Measurements from ENCODE around the gene INTS1. TPM values are rescaled to one million over a fixed set of nuclear protein-coding genes. Genes with fewer than 3 reads are reported as not detected.
A peak's percentile ranks its signal among the peaks of the same experiment; 100 is the strongest.

Gene INTS1
- total and polyA plus RNA-seq, 10 of the 15 experiments (the other 5 are each of a cell fraction or from before 2014, with no cell fraction given): 0.52 to 89.0 (median 15.1) TPM

- Histone ChIP-seq H3K27me3 (replicated peaks in 1 of 2; ENCODE audit: control insufficient read depth in 2 of 2, insufficient read depth in 2 of 2, low read length in 1 of 2) (no peaks in the 10 kb centered on the region; a peak in 1 of 4 replicates), H3K4me2 (ENCODE audit: control insufficient read depth, insufficient read depth) (peak overlapping the region; percentile 72; the same call in 1 of the 2 replicates), H3K27ac (ENCODE audit: control insufficient read depth, insufficient read depth) (no peak overlapping the region), H4K20me1 (ENCODE audit: control insufficient read depth, insufficient read depth) (no peaks in the 10 kb centered on the region), H3K4me3 (no peak overlapping the region), H2AFZ (ENCODE audit: control insufficient read depth, low read depth, low read length) (no peak overlapping the region; the same call in 1 of the 2 replicates), H3K9me3 (replicated peaks; ENCODE audit: control insufficient read depth, insufficient read depth, low read length) (no peaks in the 10 kb centered on the region), H3K9ac (ENCODE audit: control insufficient read depth, insufficient read depth, low read length) (no peak overlapping the region; the same call in 1 of the 2 replicates), H3K4me1 (ENCODE audit: control insufficient read depth, insufficient read depth, low read length) (peaks cover 17% of the 10 kb centered on the region), H3K36me3 (ENCODE audit: control insufficient read depth in 2 of 2, insufficient read depth in 2 of 2, low read length in 1 of 2) (no peaks in the 10 kb centered on the region), H3K79me2 (ENCODE audit: control insufficient read depth, insufficient read depth, low read length) (no peaks in the 10 kb centered on the region)
- TF ChIP-seq ZSCAN29 (IDR thresholded peaks at IDR 0.05): no peak
- TF ChIP-seq SMARCA5 (IDR thresholded peaks at IDR 0.05): peak; percentile 89
- peak; percentile 93; the same call in 1 of the 2 replicates for TF ChIP-seq ZNF217 (IDR thresholded peaks at IDR 0.05)
- no peak for TF ChIP-seq MYB (IDR thresholded peaks at IDR 0.05; ENCODE audit: borderline replicate concordance, low read depth, low read length)
- TF ChIP-seq TBL1XR1 (IDR thresholded peaks at IDR 0.05; ENCODE audit: low read depth, low read length): no peak
- TF ChIP-seq, protein P1, sequence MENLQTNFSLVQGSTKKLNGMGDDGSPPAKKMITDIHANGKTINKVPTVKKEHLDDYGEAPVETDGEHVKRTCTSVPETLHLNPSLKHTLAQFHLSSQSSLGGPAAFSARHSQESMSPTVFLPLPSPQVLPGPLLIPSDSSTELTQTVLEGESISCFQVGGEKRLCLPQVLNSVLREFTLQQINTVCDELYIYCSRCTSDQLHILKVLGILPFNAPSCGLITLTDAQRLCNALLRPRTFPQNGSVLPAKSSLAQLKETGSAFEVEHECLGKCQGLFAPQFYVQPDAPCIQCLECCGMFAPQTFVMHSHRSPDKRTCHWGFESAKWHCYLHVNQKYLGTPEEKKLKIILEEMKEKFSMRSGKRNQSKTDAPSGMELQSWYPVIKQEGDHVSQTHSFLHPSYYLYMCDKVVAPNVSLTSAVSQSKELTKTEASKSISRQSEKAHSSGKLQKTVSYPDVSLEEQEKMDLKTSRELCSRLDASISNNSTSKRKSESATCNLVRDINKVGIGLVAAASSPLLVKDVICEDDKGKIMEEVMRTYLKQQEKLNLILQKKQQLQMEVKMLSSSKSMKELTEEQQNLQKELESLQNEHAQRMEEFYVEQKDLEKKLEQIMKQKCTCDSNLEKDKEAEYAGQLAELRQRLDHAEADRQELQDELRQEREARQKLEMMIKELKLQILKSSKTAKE (IDR thresholded peaks at IDR 0.05; ENCODE audit: low read depth, poor library complexity, severe bottlenecking): no peak
- TF ChIP-seq GATAD2B (conservative IDR thresholded peaks at IDR 0.05; ENCODE audit: low read depth): peak; percentile 46; the same call in 1 of the 2 replicates
- TF ChIP-seq MTA2 (IDR thresholded peaks at IDR 0.05; ENCODE audit: low read depth): no peak
- TF ChIP-seq IKZF2 (IDR thresholded peaks at IDR 0.05): peak; percentile 17 to 21; a peak in 2 of 4 replicates
- peak in 1 of 2 experiments; percentile 37; a peak in 1 of 4 replicates for TF ChIP-seq SRF (IDR thresholded peaks at IDR 0.05; ENCODE audit: low read depth in 2 of 2, low read length in 2 of 2)
- no peak for TF ChIP-seq SREBF1 (IDR thresholded peaks at IDR 0.05; ENCODE audit: low read length)
- TF ChIP-seq ZNF274 (IDR thresholded peaks at IDR 0.05; ENCODE audit: insufficient read depth, insufficient read length): no peak
- TF ChIP-seq IKZF1 (conservative IDR thresholded peaks at IDR 0.05): peak; percentile 60
- ChIA-PET POLR2A (no interaction called here), RAD21 (ENCODE audit: unreplicated experiment) (interaction anchor here (0.5 to 0.7 kb wide), 3 partner anchors 100 to 1170 kb away, joined by 3 to 4 read pairs (median 3); no protein-coding TSS in a partner anchor), CTCF (interaction anchor here (0.8 kb wide), 2 partner anchors 13 to 49 kb away, joined by 3 to 4 read pairs; no protein-coding TSS in a partner anchor), SMC1A (ENCODE audit: uncharacterized antibody, unreplicated experiment) (no interaction called here)
- in situ Hi-C loops (cut with MboI): no loop called here
- no peak for ATAC-seq
- DNase-seq (ENCODE audit: low read depth, low spot score): no peak
- no TSS peak for BruUV-seq (replicated peaks)
- intact Hi-C loops (cut with micrococcal nuclease; ENCODE audit: unreplicated experiment): no loop called here
- FAIRE-seq: no peak
- 59% methylated on average over 27 of the region's 30 CpGs for WGBS (ENCODE audit: insufficient coverage, insufficient replicate concordance, low lambda C conversion rate, missing lambda C conversion rate)
Observed at GRCh38 chr7:1460821-1461645, 43.2 kb downstream of the INTS1 start.

Measured in GM12878 (cell line).